HL-60 (cell line): Measurements from ENCODE around the gene CSRP3.

Experiments
- POLR2AphosphoS5 ChIP-seq: IDR thresholded peaks from 2 replicates; pipeline ENCODE4 v1.6.1; 2012; ENCODE audit warnings: low read depth
- TF ChIP-seq, protein P1 (sequence below): IDR thresholded peaks from one replicate; pipeline ENCODE4 v1.5.1; 2011; ENCODE audit warnings: low read length, control low read depth, inconsistent platforms; ENCODE audit not compliant: insufficient read depth
- TF ChIP-seq, protein P2 (sequence below): IDR thresholded peaks from 2 replicates; pipeline ENCODE4 v1.6.1; 2012; ENCODE audit warnings: low read depth; ENCODE audit not compliant: insufficient replicate concordance

DNA sequence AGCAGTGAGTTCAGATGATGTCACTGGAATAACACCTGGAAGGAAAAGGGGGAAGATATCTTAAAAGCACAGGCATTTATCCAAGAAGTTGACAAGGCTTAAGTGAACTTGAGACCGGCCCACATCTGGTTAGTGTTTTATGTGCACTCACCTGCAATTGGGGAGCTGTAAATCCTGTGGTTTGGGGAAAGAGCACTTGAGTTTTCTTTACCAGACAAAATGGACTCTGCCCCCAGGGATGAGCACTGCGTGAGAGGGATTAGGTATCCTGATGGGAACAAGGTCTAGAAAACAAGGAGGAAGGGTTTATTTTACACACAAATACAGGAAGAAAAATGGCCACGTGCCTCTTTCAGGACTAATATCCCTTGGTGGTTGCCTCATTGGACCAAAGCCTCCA lies 23.8 kb upstream of the CSRP3 start:
- TF ChIP-seq, protein P1, sequence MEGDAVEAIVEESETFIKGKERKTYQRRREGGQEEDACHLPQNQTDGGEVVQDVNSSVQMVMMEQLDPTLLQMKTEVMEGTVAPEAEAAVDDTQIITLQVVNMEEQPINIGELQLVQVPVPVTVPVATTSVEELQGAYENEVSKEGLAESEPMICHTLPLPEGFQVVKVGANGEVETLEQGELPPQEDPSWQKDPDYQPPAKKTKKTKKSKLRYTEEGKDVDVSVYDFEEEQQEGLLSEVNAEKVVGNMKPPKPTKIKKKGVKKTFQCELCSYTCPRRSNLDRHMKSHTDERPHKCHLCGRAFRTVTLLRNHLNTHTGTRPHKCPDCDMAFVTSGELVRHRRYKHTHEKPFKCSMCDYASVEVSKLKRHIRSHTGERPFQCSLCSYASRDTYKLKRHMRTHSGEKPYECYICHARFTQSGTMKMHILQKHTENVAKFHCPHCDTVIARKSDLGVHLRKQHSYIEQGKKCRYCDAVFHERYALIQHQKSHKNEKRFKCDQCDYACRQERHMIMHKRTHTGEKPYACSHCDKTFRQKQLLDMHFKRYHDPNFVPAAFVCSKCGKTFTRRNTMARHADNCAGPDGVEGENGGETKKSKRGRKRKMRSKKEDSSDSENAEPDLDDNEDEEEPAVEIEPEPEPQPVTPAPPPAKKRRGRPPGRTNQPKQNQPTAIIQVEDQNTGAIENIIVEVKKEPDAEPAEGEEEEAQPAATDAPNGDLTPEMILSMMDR = no peak
- TF ChIP-seq, protein P2, sequence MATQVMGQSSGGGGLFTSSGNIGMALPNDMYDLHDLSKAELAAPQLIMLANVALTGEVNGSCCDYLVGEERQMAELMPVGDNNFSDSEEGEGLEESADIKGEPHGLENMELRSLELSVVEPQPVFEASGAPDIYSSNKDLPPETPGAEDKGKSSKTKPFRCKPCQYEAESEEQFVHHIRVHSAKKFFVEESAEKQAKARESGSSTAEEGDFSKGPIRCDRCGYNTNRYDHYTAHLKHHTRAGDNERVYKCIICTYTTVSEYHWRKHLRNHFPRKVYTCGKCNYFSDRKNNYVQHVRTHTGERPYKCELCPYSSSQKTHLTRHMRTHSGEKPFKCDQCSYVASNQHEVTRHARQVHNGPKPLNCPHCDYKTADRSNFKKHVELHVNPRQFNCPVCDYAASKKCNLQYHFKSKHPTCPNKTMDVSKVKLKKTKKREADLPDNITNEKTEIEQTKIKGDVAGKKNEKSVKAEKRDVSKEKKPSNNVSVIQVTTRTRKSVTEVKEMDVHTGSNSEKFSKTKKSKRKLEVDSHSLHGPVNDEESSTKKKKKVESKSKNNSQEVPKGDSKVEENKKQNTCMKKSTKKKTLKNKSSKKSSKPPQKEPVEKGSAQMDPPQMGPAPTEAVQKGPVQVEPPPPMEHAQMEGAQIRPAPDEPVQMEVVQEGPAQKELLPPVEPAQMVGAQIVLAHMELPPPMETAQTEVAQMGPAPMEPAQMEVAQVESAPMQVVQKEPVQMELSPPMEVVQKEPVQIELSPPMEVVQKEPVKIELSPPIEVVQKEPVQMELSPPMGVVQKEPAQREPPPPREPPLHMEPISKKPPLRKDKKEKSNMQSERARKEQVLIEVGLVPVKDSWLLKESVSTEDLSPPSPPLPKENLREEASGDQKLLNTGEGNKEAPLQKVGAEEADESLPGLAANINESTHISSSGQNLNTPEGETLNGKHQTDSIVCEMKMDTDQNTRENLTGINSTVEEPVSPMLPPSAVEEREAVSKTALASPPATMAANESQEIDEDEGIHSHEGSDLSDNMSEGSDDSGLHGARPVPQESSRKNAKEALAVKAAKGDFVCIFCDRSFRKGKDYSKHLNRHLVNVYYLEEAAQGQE = no peak
- TF ChIP-seq POLR2AphosphoS5 = no peak
